NCI-H1105 (cell line): Measurements from ENCODE around the gene KTI12.
A peak's percentile ranks its signal among the peaks of the same experiment; 100 is the strongest.
"Not testable (repeated sequence)": the region's sequence is repeated elsewhere in the genome, so short reads cannot be mapped to it uniquely, and the experiment has no call there.

Experiments used
- DNase-seq: peaks from one replicate; lab custom pipeline; 2025; lab: John Stamatoyannopoulos, UW

Gene KTI12

GRCh38 chr1:52033190-52034049 is at the start of gene KTI12:
KTI12 (minus strand) TSS chr1:52033810; CDS start chr1:52033761, 49 bp downstream.
- peak; percentile 96 for DNase-seq

- no peak for DNase-seq
These were observed 46.4 kb upstream of the KTI12 start for GRCh38 chr1:52080014-52080415.

- not testable (repeated sequence) for DNase-seq
These were observed 43.7 kb upstream of the KTI12 start for GRCh38 chr1:52077277-52077676.

GRCh38 chr1:52072291-52072690 is 38.7 kb upstream of the KTI12 start:
- DNase-seq = no peak

GRCh38 chr1:52070704-52071103 is 37.1 kb upstream of the KTI12 start:
- DNase-seq = no peak

- no peak for DNase-seq
These were observed 29.6 kb upstream of the KTI12 start for GRCh38 chr1:52063192-52063591.

- DNase-seq = no peak
These were observed 27.2 kb upstream of the KTI12 start for GRCh38 chr1:52060822-52061221.

- no peak for DNase-seq
These were observed 26.3 kb upstream of the KTI12 start for GRCh38 chr1:52059888-52060287.

GRCh38 chr1:52059321-52059720 is 25.7 kb upstream of the KTI12 start:
- no peak for DNase-seq

- DNase-seq = no peak
These were observed 24.3 kb upstream of the KTI12 start for GRCh38 chr1:52057876-52058415.

- DNase-seq = no peak
These were observed 23.6 kb upstream of the KTI12 start for GRCh38 chr1:52057255-52057654.

- no peak for DNase-seq
These were observed 23.3 kb upstream of the KTI12 start for GRCh38 chr1:52056937-52057231.

- peak; percentile 95 for DNase-seq
These were observed 22.7 kb upstream of the KTI12 start, which contains the start of gene BTF3L4 for GRCh38 chr1:52056163-52056936. BTF3L4 (plus strand) TSS chr1:52056295; CDS start chr1:52059848, 3,553 bp downstream.

GRCh38 chr1:52055866-52056162 is 22.2 kb upstream of the KTI12 start:
- no peak for DNase-seq

GRCh38 chr1:52055066-52055865 is 21.7 kb upstream of the KTI12 start, which contains the start of gene TXNDC12:
TXNDC12 (minus strand) TSS chr1:52055191; CDS start chr1:52055096, 95 bp downstream.
- DNase-seq = peak; percentile 93

- DNase-seq = no peak
These were observed 21.0 kb upstream of the KTI12 start for GRCh38 chr1:52054496-52055065.

- DNase-seq = no peak
These were observed 20.3 kb upstream of the KTI12 start for GRCh38 chr1:52053862-52054261.

GRCh38 chr1:52049337-52049736 is 15.7 kb upstream of the KTI12 start:
- DNase-seq = not testable (repeated sequence)

- not testable (repeated sequence) for DNase-seq
These were observed 12.1 kb upstream of the KTI12 start for GRCh38 chr1:52045666-52046195.

GRCh38 chr1:52045236-52045635 is 11.6 kb upstream of the KTI12 start:
- no peak for DNase-seq

GRCh38 chr1:52041551-52042185 is 8.1 kb upstream of the KTI12 start:
- DNase-seq = no peak
